SU-DHL-6 (cell line): Measurements from ENCODE around the gene NKD1.

Source experiments
- CTCF ChIP-seq: fragments of 200-600 bp; sonication (generic); IDR thresholded peaks from one replicate; pipeline ENCODE4 v1.5.1; 2017; ENCODE audit warnings: antibody characterized with exemption, mild to moderate bottlenecking, low read length, moderate library complexity; ENCODE audit not compliant: insufficient read depth, poor library complexity, severe bottlenecking
- EZH2phosphoT487 ChIP-seq: fragments of 200-600 bp; sonication (generic), shearing (Covaris generic); conservative IDR thresholded peaks from 2 replicates; pipeline ENCODE4 v1.6.1; 2018; ENCODE audit warnings: mild to moderate bottlenecking, antibody characterized with exemption, low read length, moderate library complexity, mixed read lengths

GRCh38 chr16:50550035-50550434, 1.8 kb downstream of the NKD1 start:
- TF ChIP-seq CTCF (no peak), EZH2phosphoT487 (no peak)
